ENCODE results near the gene ETV1. TPM values are rescaled to one million over a fixed set of nuclear protein-coding genes. Genes with fewer than 3 reads are reported as not detected.

ETV1 gene
- total RNA-seq, 6 experiments from 2014 or later: 3.3 to 8.2 (median 5.6) TPM

DNA sequence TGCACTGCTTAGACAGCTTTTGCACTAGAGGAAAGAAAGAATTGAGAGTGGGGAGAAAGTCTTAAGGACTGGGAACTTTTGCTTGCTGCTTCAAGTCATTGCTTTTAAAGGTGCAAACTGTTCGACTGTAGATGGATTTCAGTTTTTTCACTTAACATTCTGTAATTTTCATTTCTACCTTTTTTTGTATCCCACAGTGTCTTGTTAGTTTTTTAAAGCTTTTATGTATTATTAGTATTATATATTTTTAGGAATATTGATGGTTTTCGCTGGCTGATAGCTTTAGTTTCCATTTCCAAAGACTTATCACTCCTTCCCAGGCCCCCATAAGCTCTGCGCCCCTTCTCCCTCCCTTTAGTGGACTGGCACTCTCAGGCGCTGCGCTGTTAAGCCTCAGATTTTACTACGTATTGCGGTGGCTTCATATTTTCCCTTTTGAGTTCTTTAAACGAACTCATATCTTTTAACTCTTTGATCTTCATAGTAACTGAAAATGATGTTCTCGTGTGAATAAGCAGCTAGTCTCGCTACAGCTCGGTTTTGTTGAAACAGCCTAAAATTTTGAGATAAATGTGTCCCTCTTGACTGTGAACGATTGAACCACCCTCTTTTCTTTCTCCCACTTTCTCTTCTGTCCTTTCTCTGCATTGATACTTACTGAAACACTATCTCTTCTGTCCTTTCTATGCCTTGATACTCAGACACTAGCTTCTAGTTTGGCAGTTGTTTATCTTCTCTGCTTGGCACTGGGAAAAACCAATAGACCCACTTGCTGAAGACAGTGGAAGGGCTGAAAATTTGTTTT lies 2.5 kb upstream of the ETV1 start:
- no peak for DNase-seq
- ATAC-seq: peak in 1 of 4 donors; percentile 20
- intact Hi-C loops (cut with DNase I): no loop called here
- no peaks in the 10 kb centered on the region for H3K9me3 ChIP-seq
- peak overlapping the region; percentile 51 to 81 (median 55) for H3K27ac ChIP-seq
- peaks cover 0 to 15% (median 5%) of the 10 kb centered on the region in 4 donors for H3K4me1 ChIP-seq
- no peaks in the 10 kb centered on the region for H3K27me3 ChIP-seq
- 68% methylated on average over 12 of the region's 12 CpGs for WGBS (ENCODE audit: insufficient coverage, low coverage, low lambda C conversion rate, missing lambda C conversion rate)
- TF ChIP-seq, protein P1, sequence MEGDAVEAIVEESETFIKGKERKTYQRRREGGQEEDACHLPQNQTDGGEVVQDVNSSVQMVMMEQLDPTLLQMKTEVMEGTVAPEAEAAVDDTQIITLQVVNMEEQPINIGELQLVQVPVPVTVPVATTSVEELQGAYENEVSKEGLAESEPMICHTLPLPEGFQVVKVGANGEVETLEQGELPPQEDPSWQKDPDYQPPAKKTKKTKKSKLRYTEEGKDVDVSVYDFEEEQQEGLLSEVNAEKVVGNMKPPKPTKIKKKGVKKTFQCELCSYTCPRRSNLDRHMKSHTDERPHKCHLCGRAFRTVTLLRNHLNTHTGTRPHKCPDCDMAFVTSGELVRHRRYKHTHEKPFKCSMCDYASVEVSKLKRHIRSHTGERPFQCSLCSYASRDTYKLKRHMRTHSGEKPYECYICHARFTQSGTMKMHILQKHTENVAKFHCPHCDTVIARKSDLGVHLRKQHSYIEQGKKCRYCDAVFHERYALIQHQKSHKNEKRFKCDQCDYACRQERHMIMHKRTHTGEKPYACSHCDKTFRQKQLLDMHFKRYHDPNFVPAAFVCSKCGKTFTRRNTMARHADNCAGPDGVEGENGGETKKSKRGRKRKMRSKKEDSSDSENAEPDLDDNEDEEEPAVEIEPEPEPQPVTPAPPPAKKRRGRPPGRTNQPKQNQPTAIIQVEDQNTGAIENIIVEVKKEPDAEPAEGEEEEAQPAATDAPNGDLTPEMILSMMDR (IDR thresholded peaks at IDR 0.05): no peak
- peak overlapping the region in 2 of 3 donors; percentile 70 to 73 for H3K4me3 ChIP-seq
- H3K36me3 ChIP-seq: no peaks in the 10 kb centered on the region

DNA sequence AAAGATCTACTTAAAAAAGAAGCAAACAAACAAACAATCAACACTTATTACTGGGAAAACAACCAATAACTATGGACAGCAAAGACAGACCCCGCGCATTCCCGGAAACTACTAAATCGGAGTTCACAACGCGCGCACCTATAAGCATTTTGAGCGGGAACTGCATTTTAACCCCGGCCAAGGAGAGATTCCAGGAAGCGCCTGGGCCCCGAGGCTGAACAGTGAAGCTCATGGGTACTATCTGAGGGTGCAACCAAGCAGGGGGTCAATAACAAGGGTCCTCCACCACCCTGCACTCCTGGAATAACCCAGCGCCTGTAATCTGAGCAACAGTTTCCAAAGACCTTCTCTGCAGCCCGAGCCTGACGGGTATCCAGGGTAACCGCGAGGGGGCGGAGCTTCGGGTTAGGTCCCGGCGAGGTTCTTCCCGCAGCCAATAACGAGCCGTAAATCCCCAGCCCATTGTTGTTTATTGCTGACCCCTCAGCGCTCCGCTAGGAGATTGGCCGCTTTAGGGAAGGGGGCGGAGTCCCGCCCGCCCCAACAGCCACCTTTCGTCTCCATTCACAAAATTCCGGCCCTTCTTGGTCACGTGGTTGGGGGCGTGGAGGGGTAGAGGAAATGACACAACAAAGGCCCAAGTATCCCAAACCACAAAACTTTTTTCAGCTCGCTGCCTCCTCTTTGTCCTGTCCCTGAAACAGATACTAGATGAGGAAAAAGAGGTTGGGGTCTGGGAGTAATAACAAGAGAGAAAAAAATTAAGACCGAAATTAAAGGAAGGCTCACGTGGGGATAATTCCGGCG lies 1.7 kb upstream of the ETV1 start:
- H3K4me3 ChIP-seq: peak overlapping the region; percentile 70 to 73 (median 73)
- ATAC-seq (peak; percentile 89 to 96 (median 91)), DNase-seq (peak; percentile 95 to 97 (median 96))
- peak overlapping the region; percentile 81 to 86 (median 83) for H3K27ac ChIP-seq
- WGBS (ENCODE audit: insufficient coverage, low coverage, low lambda C conversion rate, missing lambda C conversion rate): 4% methylated on average over 26 of the region's 38 CpGs
- H3K36me3 ChIP-seq: no peaks in the 10 kb centered on the region
- TF ChIP-seq POLR2A (IDR thresholded peaks at IDR 0.05): peak; percentile 67
- TF ChIP-seq, protein P1 (IDR thresholded peaks at IDR 0.05): peak in 3 of 4 donors; percentile 9 to 20 (median 11)
- H3K4me1 ChIP-seq: peaks cover 0 to 15% (median 5%) of the 10 kb centered on the region in 4 donors
- no peaks in the 10 kb centered on the region for H3K9me3 ChIP-seq
- no peaks in the 10 kb centered on the region for H3K27me3 ChIP-seq
- intact Hi-C loops (cut with DNase I): no loop called here

DNA sequence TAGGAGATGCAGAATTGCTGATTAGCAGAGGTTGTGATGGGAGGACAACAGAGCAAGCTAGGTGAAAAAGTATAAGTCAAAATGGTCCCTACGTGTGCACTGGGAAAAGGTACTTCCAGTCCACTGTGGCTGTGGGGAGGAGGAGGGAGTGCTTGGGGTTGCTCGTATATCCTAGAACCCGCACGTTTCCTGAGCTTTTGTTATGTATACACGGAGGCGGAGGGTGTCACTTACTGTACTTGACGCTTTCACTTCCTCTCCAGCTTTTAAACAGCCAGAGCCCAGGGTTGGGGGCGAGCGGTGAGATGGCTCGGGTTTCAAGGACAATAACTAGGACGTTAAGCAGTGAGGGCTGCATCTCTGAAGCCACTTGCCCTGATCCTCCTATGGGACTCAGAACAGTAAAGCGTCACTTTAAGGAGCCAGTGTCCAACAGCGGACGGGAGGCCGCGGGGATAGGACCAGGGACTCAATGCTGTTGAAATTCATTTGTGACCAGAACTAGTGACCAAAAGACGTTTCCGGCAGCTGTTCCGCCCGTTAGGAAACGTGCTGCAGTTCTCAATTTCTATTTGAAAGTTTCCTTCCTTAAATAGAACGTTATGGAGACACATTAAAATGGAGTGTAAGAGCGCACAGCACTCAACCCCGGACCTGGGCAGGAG lies 985 bp upstream of the ETV1 start:
- Histone ChIP-seq H3K27me3 (no peaks in the 10 kb centered on the region), H3K9me3 (no peaks in the 10 kb centered on the region), H3K27ac (peak overlapping the region; percentile 81 to 86 (median 83)), H3K4me3 (peak overlapping the region; percentile 70 to 73 (median 73)), H3K36me3 (no peaks in the 10 kb centered on the region), H3K4me1 (peaks cover 0 to 15% (median 5%) of the 10 kb centered on the region in 4 donors)
- 0% methylated on average over 23 of the region's 24 CpGs for WGBS (ENCODE audit: insufficient coverage, low coverage, low lambda C conversion rate, missing lambda C conversion rate)
- TF ChIP-seq, protein P1 (IDR thresholded peaks at IDR 0.05): no peak
- TF ChIP-seq POLR2A (IDR thresholded peaks at IDR 0.05): no peak
- ATAC-seq: peak; percentile 26 to 41 (median 37)
- DNase-seq: peak; percentile 30 to 51 (median 50)
- intact Hi-C loops (cut with DNase I): no loop called here

DNA sequence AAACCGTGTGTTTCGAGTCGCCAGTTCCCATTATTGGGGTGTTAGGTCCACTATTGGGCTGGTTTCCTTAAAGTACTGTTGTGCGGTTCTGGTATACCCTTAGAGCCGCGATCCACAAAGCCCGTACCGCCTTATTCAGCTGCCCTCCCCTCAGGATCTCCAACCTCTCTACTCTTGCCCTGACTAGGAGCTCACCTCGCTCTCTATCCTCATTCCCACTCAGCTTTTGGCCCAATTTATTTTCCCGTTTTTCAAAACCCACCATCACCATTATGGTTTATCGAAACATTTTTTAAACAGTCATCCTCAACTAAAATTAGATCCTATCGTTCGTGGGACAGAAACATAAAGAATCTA lies 461 bp upstream of the ETV1 start:
- no peaks in the 10 kb centered on the region for H3K36me3 ChIP-seq
- no peaks in the 10 kb centered on the region for H3K27me3 ChIP-seq
- 0% methylated on average over 8 of the region's 13 CpGs for WGBS (ENCODE audit: insufficient coverage, low coverage, low lambda C conversion rate, missing lambda C conversion rate)
- peaks cover 0 to 15% (median 5%) of the 10 kb centered on the region in 4 donors for H3K4me1 ChIP-seq
- peak overlapping the region; percentile 70 to 73 (median 73) for H3K4me3 ChIP-seq
- intact Hi-C loops (cut with DNase I): no loop called here
- DNase-seq (no peak), ATAC-seq (peak; percentile 2 to 29 (median 15))
- TF ChIP-seq POLR2A (IDR thresholded peaks at IDR 0.05): no peak
- TF ChIP-seq, protein P1 (IDR thresholded peaks at IDR 0.05): no peak
- peak overlapping the region; percentile 81 to 86 (median 83) for H3K27ac ChIP-seq
- no peaks in the 10 kb centered on the region for H3K9me3 ChIP-seq

Measured in right lobe of liver (tissue), 6 donors.